GM12878 (cell line): Measurements from ENCODE around the gene TMTC1. TPM values are rescaled to one million over a fixed set of nuclear protein-coding genes. Genes with fewer than 3 reads are reported as not detected.

Experiments used
- ATAC-seq: fragments of 200-7000 bp; cut with Tn5 transposase; 3 replicates; pipeline ENCODE4 v1.9.1; 2020; ENCODE audit warnings: mild to moderate bottlenecking, moderate library complexity
- BruUV-seq: library from RNA; stranded (reverse); fragments of 400-500 nt; replicated peaks from 2 replicates; lab custom pipeline; 2021; lab: Mats Ljungman, UMichigan
- CTCF ChIA-PET: fragments of 300-600 bp; sonication (Branson Sonifier 250); formaldehyde crosslinking; extraction: SDS; loops from one replicate; lab custom pipeline; 2021; ENCODE audit warnings: inconsistent platforms; lab: Yijun Ruan, JAX
- POLR2A ChIA-PET: fragments of 350-600 bp; formaldehyde crosslinking; extraction: SDS; loops from one replicate; lab custom pipeline; 2021; ENCODE audit warnings: inconsistent platforms; lab: Charles Lee
- RAD21 ChIA-PET: fragments of 300-600 bp; sonication (Branson Sonifier 250); formaldehyde crosslinking; loops from one replicate; lab custom pipeline; 2023; ENCODE audit warnings: antibody characterized with exemption; ENCODE audit not compliant: unreplicated experiment; lab: Charles Lee
- SMC1A ChIA-PET: fragments of 300-600 bp; sonication (Branson Sonifier 250); formaldehyde crosslinking; loops from one replicate; lab custom pipeline; 2023; ENCODE audit not compliant: unreplicated experiment, uncharacterized antibody; lab: Charles Lee
- DNase-seq: peaks from one replicate; pipeline ENCODE4 v3.0.0-alpha.2; 2011; ENCODE audit warnings: low read depth, low spot score
- FAIRE-seq: peaks from 3 replicates; lab custom pipeline; 2011; peaks lifted over from hg19 to GRCh38; lab: Jason Lieb, UNC
- H2AFZ ChIP-seq: 2 replicates; pipeline ENCODE4 v1.6.0; 2011; ENCODE audit warnings: low read depth, low read length, control low read depth; ENCODE audit not compliant: control insufficient read depth
- H3K27ac ChIP-seq: 2 replicates; pipeline ENCODE4 v1.5.1; 2011; ENCODE audit warnings: control low read depth; ENCODE audit not compliant: control insufficient read depth, insufficient read depth
- H3K27me3 ChIP-seq, 2 experiments: replicated peaks in 1 of 2; 2 replicates each; pipeline versions ENCODE4 v1.6.0 to v1.6.1; 2011; ENCODE audit warnings: low read length in 1 of 2; ENCODE audit not compliant: control insufficient read depth in 2 of 2, insufficient read depth in 2 of 2
- H3K36me3 ChIP-seq, 2 experiments: 2 replicates each; pipeline ENCODE4 v1.5.1; 2011; ENCODE audit warnings: low read length in 1 of 2; ENCODE audit not compliant: control insufficient read depth in 2 of 2, insufficient read depth in 2 of 2
- H3K4me1 ChIP-seq: 2 replicates; pipeline ENCODE4 v1.6.1; 2011; ENCODE audit warnings: mild to moderate bottlenecking, low read length, moderate library complexity, mixed read lengths; ENCODE audit not compliant: control insufficient read depth, insufficient read depth
- H3K4me2 ChIP-seq: 2 replicates; pipeline ENCODE4 v1.6.0; 2011; ENCODE audit warnings: control low read depth; ENCODE audit not compliant: control insufficient read depth, insufficient read depth
- H3K4me3 ChIP-seq: fragments of 200-600 bp; sonication (generic); 2 replicates; pipeline ENCODE4 v1.5.1; 2016
- H3K79me2 ChIP-seq: 2 replicates; pipeline ENCODE4 v1.6.0; 2011; ENCODE audit warnings: low read length; ENCODE audit not compliant: control insufficient read depth, insufficient read depth
- H3K9ac ChIP-seq: 2 replicates; pipeline ENCODE4 v1.8.0; 2011; ENCODE audit warnings: low read length, control low read depth, mixed read lengths; ENCODE audit not compliant: control insufficient read depth, insufficient read depth
- H3K9me3 ChIP-seq: replicated peaks from 3 replicates; pipeline ENCODE4 v1.5.1; 2011; ENCODE audit warnings: mild to moderate bottlenecking, low read length; ENCODE audit not compliant: control insufficient read depth, insufficient read depth
- H4K20me1 ChIP-seq: 2 replicates; pipeline ENCODE4 v1.6.0; 2011; ENCODE audit not compliant: control insufficient read depth, insufficient read depth
- BCL11A ChIP-seq: IDR thresholded peaks from 2 replicates; pipeline ENCODE4 v1.6.1; 2011; ENCODE audit warnings: low read depth, low read length
- CREB1 ChIP-seq: IDR thresholded peaks from 2 replicates; pipeline ENCODE4 v1.6.1; 2012; ENCODE audit warnings: low read depth, mild to moderate bottlenecking, inconsistent platforms
- ESRRA ChIP-seq: IDR thresholded peaks from 2 replicates; pipeline ENCODE4 v1.6.1; 2012; ENCODE audit warnings: mild to moderate bottlenecking, low read length, improper control_type of control experiment
- GATAD2B ChIP-seq: fragments of 450-650 bp; conservative IDR thresholded peaks from 2 replicates; pipeline ENCODE4 v1.6.1; 2017; ENCODE audit warnings: low read depth, mild to moderate bottlenecking, moderate library complexity
- HCFC1 ChIP-seq: fragments of 150-350 bp; IDR thresholded peaks from 2 replicates; pipeline ENCODE4 v1.6.1; 2014; ENCODE audit warnings: low read length
- HDAC6 ChIP-seq: fragments of 200-600 bp; sonication (generic); IDR thresholded peaks from one replicate; pipeline ENCODE4 v1.8.0; 2017; ENCODE audit warnings: antibody characterized with exemption; ENCODE audit not compliant: unreplicated experiment
- MEF2A ChIP-seq: IDR thresholded peaks from 2 replicates; pipeline ENCODE4 v1.6.1; 2011; ENCODE audit warnings: low read depth, mild to moderate bottlenecking, low read length, moderate library complexity; ENCODE audit not compliant: insufficient read depth
- NBN ChIP-seq: fragments of 450-650 bp; IDR thresholded peaks from 2 replicates; pipeline ENCODE4 v1.6.1; 2016
- NR2F1 ChIP-seq: fragments of 450-650 bp; conservative IDR thresholded peaks from 2 replicates; pipeline ENCODE4 v1.6.1; 2017; ENCODE audit warnings: mild to moderate bottlenecking
- RCOR1 ChIP-seq: conservative IDR thresholded peaks from 2 replicates; pipeline ENCODE4 v1.6.1; 2012; ENCODE audit warnings: low read depth, low read length, improper control_type of control experiment
- TCF7 ChIP-seq: IDR thresholded peaks from 2 replicates; pipeline ENCODE4 v1.6.1; 2014; ENCODE audit warnings: antibody characterized with exemption, borderline replicate concordance
- WGBS: methylation state at CpG from one replicate; pipeline ENCODE4 v1.1.6; 2016; ENCODE audit warnings: low lambda C conversion rate; ENCODE audit not compliant: insufficient replicate concordance, insufficient coverage; ENCODE audit errors: missing lambda C conversion rate; 5-methylcytosine and 5-hydroxymethylcytosine counted together
- in situ Hi-C: fragments of 300-500 bp; cut with MboI; formaldehyde crosslinking; loops from 9 replicates; pipeline ENCODE4 v1.14.3; 2018; ENCODE audit warnings: mixed read lengths
- intact Hi-C: fragments of 100-400 bp; cut with micrococcal nuclease; formaldehyde crosslinking; loops from one replicate; pipeline ENCODE4 v1.14.2; 2022; ENCODE audit not compliant: unreplicated experiment
- polyA plus RNA-seq, 11 experiments: library from polyadenylated mRNA; depleted of rRNA in 4 of 11; unstranded in 6 of 11; stranded (reverse) in 5 of 11; fragments of >200 nt; fragmentation: Nextera tagmentation in 4 of 11; fragmentation: Illumina TruSeq in 1 of 11; extraction: Ambion mirVana in 4 of 11; extraction: Trizol in 1 of 11; gene quantifications; 1 replicate in 1 of 11; 2 replicates in 10 of 11; pipeline versions ENCODE4 v1.2.1 to v1.2.3, GENCODE V29; 2011 to 2016; ENCODE audit warnings: inconsistent platforms in 2 of 11, missing spikeins in 2 of 11, low read depth in 1 of 11
- total RNA-seq, 4 experiments: library from RNA; depleted of rRNA in 3 of 4; stranded (reverse); fragments of >200 nt in 3 of 4; fragmentation: Illumina TruSeq in 1 of 4; extraction: Trizol in 1 of 4; gene quantifications; 2 replicates each; pipeline versions ENCODE4 v1.2.1 to v1.2.3, GENCODE V29; 2013 to 2021

The TMTC1 gene
- total and polyA plus RNA-seq, 10 of the 15 experiments (the other 5 are each of a cell fraction or from before 2014, with no cell fraction given), result 0.10 to 20.9 (median 0.57) TPM

GRCh38 chr12:29671742-29672141 lies 112.0 kb downstream of the TMTC1 start (continued):
- TF ChIP-seq HDAC6, result no peak
- no peak for TF ChIP-seq HCFC1
- no peak for TF ChIP-seq NBN

- Histone ChIP-seq H3K9ac (no peak overlapping the region), H3K4me1 (no peaks in the 10 kb centered on the region), H3K4me2 (no peak overlapping the region), H3K4me3 (no peak overlapping the region), H3K79me2 (no peaks in the 10 kb centered on the region), H3K9me3 (no peaks in the 10 kb centered on the region), H3K36me3 (no peaks in the 10 kb centered on the region), H2AFZ (no peak overlapping the region), H3K27me3 (no peaks in the 10 kb centered on the region), H4K20me1 (no peaks in the 10 kb centered on the region), H3K27ac (no peak overlapping the region)
- TF ChIP-seq NR2F1, result no peak
- no peak for TF ChIP-seq TCF7
- TF ChIP-seq GATAD2B, result no peak
- no peak for TF ChIP-seq MEF2A
- TF ChIP-seq ESRRA, result no peak
- TF ChIP-seq BCL11A, result no peak
- no peak for TF ChIP-seq CREB1
- no peak for TF ChIP-seq RCOR1
- no peak for DNase-seq
- CTCF ChIA-PET, result interaction anchor here (0.7 to 1.5 kb wide), 4 partner anchors 16 to 467 kb away, joined by 3 to 7 read pairs (median 3); no protein-coding TSS in a partner anchor
- no peak for FAIRE-seq
- SMC1A ChIA-PET, result interaction anchor here (1.0 to 3.3 kb wide), 6 partner anchors 9 to 47 kb away, joined by 3 to 14 read pairs (median 4); no protein-coding TSS in a partner anchor
- ATAC-seq, result no peak
- intact Hi-C loops, result no loop called here
- in situ Hi-C loops, result no loop called here
- POLR2A ChIA-PET, result interaction anchor here (1.0 to 1.6 kb wide), 2 partner anchors 13 to 41 kb away, joined by 3 to 5 read pairs; no protein-coding TSS in a partner anchor
- WGBS, result 16% methylated on average over 2 of the region's 2 CpGs
- RAD21 ChIA-PET, result interaction anchor here (0.7 to 1.2 kb wide), 3 partner anchors 9 to 76 kb away, joined by 3 to 4 read pairs (median 3); no protein-coding TSS in a partner anchor
- BruUV-seq, result no TSS peak
Observed at GRCh38 chr12:29667011-29667410, 116.7 kb downstream of the TMTC1 start.
